Measurements from ENCODE around the gene DNAJA1.

DNA sequence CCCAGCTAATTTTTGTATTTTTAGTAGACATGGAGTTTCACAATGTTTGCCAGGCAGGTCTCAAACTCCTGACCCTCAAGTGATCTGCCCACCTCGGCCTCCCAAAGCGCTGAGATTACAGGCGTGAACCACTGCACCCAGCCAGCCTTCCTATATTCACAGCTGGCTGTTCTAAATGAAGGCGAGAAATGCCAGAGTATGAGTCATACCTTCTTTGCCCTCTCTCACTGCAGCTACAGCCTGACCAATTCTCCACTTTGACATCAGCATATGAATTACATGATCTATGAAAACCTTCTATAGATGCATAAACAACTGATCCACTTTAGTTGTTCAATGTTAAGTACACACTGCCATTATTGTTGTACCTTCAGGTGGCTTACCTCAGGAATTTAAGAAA, 38.1 kb upstream of the DNAJA1 start:
- TF ChIP-seq, protein P1, sequence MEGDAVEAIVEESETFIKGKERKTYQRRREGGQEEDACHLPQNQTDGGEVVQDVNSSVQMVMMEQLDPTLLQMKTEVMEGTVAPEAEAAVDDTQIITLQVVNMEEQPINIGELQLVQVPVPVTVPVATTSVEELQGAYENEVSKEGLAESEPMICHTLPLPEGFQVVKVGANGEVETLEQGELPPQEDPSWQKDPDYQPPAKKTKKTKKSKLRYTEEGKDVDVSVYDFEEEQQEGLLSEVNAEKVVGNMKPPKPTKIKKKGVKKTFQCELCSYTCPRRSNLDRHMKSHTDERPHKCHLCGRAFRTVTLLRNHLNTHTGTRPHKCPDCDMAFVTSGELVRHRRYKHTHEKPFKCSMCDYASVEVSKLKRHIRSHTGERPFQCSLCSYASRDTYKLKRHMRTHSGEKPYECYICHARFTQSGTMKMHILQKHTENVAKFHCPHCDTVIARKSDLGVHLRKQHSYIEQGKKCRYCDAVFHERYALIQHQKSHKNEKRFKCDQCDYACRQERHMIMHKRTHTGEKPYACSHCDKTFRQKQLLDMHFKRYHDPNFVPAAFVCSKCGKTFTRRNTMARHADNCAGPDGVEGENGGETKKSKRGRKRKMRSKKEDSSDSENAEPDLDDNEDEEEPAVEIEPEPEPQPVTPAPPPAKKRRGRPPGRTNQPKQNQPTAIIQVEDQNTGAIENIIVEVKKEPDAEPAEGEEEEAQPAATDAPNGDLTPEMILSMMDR (IDR thresholded peaks at IDR 0.05) = no peak
- TF ChIP-seq POLR2A (IDR thresholded peaks at IDR 0.05) = no peak
